KOPT-K1 (cell line): ENCODE results near the gene SLC35B3.

ENCODE experiments used
- H3K27ac ChIP-seq: fragments of 200-600 bp; sonication (generic); 2 replicates; pipeline ENCODE4 v1.5.1; 2016; ENCODE audit warnings: antibody characterized with exemption, mild to moderate bottlenecking, low read depth, low read length; ENCODE audit not compliant: poor library complexity, severe bottlenecking
- H3K36me3 ChIP-seq: fragments of 200-600 bp; sonication (generic); 2 replicates; pipeline ENCODE4 v1.5.1; 2017; ENCODE audit warnings: antibody characterized with exemption, mild to moderate bottlenecking, low read length, moderate library complexity; ENCODE audit not compliant: insufficient read depth
- H3K9me3 ChIP-seq: fragments of 200-600 bp; sonication (generic); 2 replicates; pipeline ENCODE4 v1.5.1; 2017; ENCODE audit warnings: antibody characterized with exemption, low read length, mild to moderate bottlenecking; ENCODE audit not compliant: insufficient read depth, poor library complexity, severe bottlenecking

SLC35B3 gene

GRCh38 chr6:8383584-8383983, 51.8 kb downstream of the SLC35B3 start:
- Histone ChIP-seq H3K36me3 (no peaks in the 10 kb centered on the region), H3K9me3 (no peaks in the 10 kb centered on the region), H3K27ac (no peak overlapping the region)

DNA sequence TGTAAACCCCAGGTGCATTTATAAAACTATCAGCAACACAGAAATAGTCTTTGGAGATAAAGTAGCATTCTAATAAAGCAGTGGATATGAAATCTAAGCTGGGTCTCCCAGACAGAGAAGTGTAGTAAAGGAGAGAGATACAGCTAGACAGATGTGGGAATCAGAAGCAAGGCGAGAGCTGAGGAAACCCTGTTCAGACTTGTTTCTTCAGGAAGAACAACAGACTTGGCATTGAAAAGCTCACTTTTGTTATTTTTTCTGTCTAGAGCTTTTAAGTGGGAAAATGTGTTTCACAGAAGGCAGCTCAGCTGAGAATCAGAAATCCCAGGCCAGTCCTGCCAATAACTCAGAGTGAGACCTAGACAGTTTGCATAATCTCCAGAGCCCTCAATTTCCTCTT, 52.9 kb downstream of the SLC35B3 start:
- Histone ChIP-seq H3K36me3 (no peaks in the 10 kb centered on the region), H3K9me3 (no peaks in the 10 kb centered on the region), H3K27ac (no peak overlapping the region)

DNA sequence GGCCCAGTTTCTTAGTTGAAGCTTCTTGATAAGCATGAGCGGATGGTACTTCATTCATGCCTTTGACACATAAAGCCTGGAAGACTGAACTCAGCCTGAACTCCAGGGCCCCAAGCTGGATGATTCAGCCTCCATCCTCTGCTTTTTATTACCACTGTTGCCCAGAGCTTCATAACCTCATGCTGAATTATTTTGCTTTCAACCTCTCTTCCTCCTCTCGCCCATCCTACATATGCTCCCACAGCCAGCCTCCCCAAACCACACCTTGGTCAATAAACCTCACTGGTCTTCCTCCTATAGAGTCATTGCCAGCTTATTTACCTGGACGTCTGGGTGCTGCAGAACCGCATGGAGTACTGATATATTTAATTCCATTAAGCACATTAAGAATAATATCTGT, 59.4 kb downstream of the SLC35B3 start:
- no peak overlapping the region for H3K27ac ChIP-seq

More for the DNA sequence above, 59.4 kb downstream of the SLC35B3 start:
- no peaks in the 10 kb centered on the region for H3K9me3 ChIP-seq
- no peaks in the 10 kb centered on the region for H3K36me3 ChIP-seq
